ENCODE measurements around the gene DPM3. TPM values are rescaled to one million over a fixed set of nuclear protein-coding genes. Genes with fewer than 3 reads are reported as not detected.
A peak's percentile ranks its signal among the peaks of the same experiment; 100 is the strongest.
"Not testable (repeated sequence)": the region's sequence is repeated elsewhere in the genome, so short reads cannot be mapped to it uniquely, and the experiment has no call there.

The DPM3 gene
- total RNA-seq, 1 donor from 2014 or later, result 71.1 TPM

DNA sequence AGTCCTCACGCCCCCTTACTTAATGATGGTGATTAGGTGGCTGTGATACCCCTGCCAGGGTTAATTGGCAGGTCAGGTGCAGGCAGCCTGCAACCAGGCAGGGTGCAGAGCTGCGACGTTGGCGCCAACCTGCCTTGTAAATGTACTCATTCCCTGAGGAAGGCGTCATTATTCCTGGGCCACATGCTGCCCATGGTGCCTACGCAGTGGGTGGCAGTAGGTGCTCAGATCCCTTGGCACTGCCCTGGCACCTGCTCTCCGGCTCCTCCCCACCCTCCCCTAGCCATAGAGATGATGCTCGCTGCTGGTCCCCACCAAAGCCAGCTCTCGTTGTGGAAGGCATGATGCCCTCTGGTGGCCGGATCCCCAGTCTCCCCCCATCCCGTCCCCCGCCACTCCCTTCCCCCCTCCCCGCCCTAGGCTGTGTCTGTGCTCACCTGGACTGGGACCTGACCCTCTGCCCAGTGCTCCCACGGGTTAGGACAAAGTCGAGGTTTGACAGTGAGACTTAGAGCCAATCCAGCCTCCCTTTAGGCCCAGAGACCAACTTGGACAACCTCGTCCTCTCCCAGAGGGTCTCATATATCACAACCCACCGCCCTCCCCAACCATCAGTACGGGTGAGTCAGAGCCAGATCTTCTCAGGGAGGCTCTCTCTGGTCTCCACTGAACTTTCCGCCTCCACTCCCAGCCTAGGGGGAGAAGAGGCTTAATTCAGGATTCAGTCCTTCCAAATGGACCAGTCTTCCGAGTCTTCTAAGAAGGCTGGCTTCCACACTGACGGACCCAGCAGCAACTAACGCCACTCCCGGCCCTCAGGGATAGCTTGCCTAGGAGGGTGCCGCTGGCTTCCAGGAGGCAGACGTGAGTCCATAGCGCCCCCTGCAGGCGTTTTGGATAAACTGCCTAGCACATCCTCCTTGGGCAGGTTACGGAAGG is 27.1 kb upstream of the DPM3 start:
- peak overlapping the region; percentile 11 for H3K4me3 ChIP-seq
- peaks cover 21% of the 10 kb centered on the region for H3K4me1 ChIP-seq
- H3K27me3 ChIP-seq, result no peaks in the 10 kb centered on the region
- no peaks in the 10 kb centered on the region for H3K9me3 ChIP-seq
- peak; percentile 93 for DNase-seq
- H3K27ac ChIP-seq, result peak overlapping the region; percentile 75
- TF ChIP-seq, protein P1, sequence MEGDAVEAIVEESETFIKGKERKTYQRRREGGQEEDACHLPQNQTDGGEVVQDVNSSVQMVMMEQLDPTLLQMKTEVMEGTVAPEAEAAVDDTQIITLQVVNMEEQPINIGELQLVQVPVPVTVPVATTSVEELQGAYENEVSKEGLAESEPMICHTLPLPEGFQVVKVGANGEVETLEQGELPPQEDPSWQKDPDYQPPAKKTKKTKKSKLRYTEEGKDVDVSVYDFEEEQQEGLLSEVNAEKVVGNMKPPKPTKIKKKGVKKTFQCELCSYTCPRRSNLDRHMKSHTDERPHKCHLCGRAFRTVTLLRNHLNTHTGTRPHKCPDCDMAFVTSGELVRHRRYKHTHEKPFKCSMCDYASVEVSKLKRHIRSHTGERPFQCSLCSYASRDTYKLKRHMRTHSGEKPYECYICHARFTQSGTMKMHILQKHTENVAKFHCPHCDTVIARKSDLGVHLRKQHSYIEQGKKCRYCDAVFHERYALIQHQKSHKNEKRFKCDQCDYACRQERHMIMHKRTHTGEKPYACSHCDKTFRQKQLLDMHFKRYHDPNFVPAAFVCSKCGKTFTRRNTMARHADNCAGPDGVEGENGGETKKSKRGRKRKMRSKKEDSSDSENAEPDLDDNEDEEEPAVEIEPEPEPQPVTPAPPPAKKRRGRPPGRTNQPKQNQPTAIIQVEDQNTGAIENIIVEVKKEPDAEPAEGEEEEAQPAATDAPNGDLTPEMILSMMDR (IDR thresholded peaks at IDR 0.05), result peak; percentile 86
- ATAC-seq, result peak; percentile 92
- intact Hi-C loops (cut with DNase I), result loop anchor here (5.0 kb wide), 1 partner anchor 75 kb away; no protein-coding TSS in a partner anchor
- peaks cover 30% of the 10 kb centered on the region for H3K36me3 ChIP-seq

DNA sequence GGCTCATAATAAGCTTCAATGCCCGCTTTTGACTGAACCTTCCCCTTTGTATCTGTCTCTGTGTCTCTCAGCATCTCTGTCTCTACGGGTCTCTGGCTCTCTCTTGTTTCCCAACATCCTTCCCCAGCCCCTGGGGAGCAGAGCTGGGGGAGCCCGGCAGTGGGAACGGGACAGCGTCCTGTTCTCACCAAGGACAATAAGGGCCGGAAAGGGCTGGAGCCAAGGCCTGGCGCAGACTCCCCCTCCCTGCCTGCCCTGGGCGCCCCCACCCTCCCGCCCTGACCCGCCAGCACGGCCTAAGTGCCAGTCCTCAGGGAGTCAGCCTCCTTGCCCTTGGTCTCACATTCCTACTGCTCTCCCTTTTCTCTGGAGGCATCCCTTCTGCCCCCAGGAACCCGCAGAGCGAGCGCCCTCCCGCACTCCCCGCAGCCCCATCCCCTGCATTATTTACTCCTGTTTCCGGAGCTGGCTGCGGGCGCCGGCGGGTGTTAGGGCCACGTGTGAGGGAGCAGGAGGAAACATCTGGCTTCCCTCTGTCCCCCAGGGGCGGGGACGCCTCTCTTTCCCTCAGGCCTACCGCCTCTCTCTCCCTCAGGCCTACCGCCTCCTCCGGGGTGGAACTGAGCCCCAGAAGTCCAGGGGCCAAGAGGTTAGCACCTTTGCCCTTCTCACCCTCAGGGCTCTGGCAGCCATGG is 26.3 kb upstream of the DPM3 start:
- no peaks in the 10 kb centered on the region for H3K9me3 ChIP-seq
- peaks cover 30% of the 10 kb centered on the region for H3K36me3 ChIP-seq
- TF ChIP-seq, protein P1 (IDR thresholded peaks at IDR 0.05), result no peak
- ATAC-seq, result peak; percentile 42
- H3K27ac ChIP-seq, result peak overlapping the region; percentile 75
- H3K4me3 ChIP-seq, result no peak overlapping the region
- peak; percentile 70 for DNase-seq
- H3K27me3 ChIP-seq, result no peaks in the 10 kb centered on the region
- intact Hi-C loops (cut with DNase I), result loop anchor here (5.0 kb wide), 1 partner anchor 74 kb away; no protein-coding TSS in a partner anchor
- H3K4me1 ChIP-seq, result peaks cover 17% of the 10 kb centered on the region

DNA sequence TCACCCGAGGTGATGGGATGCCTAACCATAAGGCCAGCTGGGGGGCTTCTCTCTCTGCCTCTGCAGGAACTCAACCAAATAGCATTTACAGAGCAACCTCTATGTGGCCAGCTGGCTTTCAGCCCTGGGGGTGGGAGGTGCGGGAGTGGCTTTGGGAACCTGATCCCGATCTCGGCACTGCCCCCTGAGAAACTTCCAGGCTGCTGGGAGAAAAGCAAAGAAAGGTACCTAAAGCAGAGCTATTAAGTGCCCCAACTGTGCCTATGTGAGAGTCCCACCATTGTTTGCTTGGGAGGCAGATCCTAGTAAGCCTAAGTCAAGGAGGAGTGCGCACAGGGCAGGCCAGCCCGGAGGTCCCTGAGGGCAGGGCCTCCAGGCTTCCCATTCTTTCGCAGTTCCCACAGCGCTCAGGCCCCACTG is 25.7 kb upstream of the DPM3 start:
- Histone ChIP-seq H3K36me3 (peaks cover 26% of the 10 kb centered on the region), H3K4me1 (peaks cover 17% of the 10 kb centered on the region), H3K27ac (peak overlapping the region; percentile 75), H3K9me3 (no peaks in the 10 kb centered on the region), H3K27me3 (no peaks in the 10 kb centered on the region), H3K4me3 (no peak overlapping the region)
- ATAC-seq, result no peak
- DNase-seq, result peak; percentile 54
- intact Hi-C loops (cut with DNase I), result loop anchor here (5.0 kb wide), 1 partner anchor 74 kb away; no protein-coding TSS in a partner anchor
- TF ChIP-seq, protein P1 (IDR thresholded peaks at IDR 0.05), result no peak

DNA sequence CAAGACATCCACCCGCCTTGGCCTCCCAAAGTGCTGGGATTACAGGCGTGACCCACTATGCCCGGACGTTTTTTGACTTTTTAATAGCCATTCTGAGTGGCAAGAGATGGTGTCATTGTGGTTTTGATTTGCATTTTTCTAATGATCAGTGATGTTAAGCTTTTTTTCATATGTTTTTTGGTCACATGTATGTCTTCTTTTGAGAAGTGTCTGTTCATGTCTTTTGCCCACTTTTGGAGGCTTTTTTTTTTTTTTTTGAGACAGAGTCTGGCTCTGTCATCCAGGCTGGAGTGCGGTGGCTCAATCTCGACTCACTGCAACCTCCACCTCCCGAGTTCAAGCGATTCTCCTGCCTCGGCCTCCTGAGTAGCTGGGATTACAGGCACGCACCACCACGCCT is 24.3 kb upstream of the DPM3 start:
- not testable (repeated sequence) for ATAC-seq, H3K27me3 ChIP-seq, H3K4me3 ChIP-seq, H3K9me3 ChIP-seq, DNase-seq, H3K27ac ChIP-seq
- Histone ChIP-seq H3K36me3 (peaks cover 11% of the 10 kb centered on the region), H3K4me1 (peaks cover 17% of the 10 kb centered on the region)
- intact Hi-C loops (cut with DNase I), result loop anchor here (5.0 kb wide), 1 partner anchor 72 kb away; no protein-coding TSS in a partner anchor

DNA sequence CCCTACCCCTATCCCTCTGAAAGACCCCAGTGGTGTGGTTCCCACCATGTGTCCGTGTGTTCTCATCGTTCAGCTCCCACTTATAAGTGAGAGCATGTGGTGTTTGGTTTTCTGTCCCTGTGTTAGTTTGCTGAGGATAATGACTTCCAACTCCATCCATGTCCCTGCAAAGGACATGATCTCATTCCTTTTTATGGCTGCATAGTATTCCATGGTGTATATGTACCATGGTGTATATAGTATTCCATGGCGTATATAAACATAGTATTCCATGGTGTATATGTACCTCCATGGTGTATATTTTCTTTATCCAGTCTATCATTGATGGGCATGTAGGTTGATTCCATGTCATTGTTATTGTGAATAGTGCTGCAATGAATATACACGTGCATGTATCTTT is 23.5 kb upstream of the DPM3 start:
- H3K9me3 ChIP-seq; DNase-seq; H3K27me3 ChIP-seq; intact Hi-C loops (cut with DNase I); H3K4me3 ChIP-seq; H3K27ac ChIP-seq; H3K36me3 ChIP-seq; ATAC-seq: not testable (repeated sequence)
- peaks cover 17% of the 10 kb centered on the region for H3K4me1 ChIP-seq

DNA sequence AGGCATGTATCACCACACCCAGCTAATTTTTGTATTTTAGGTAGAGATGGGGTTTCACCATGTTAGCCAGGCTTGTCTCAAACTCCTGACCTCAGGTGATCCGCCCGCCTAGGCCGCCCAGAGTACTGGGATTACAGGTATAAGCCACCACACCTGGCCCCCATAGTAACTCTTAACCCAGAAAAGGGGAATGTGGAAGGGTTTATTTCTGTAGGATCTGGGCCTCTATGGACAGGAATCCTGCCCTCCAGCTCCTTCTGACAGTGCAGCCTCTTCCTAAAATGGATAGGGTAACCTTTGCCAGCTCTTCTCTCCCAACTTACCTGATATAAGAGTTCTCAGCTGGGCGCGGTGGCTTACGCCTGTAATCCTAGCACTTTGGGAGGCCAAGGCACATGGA is 22.3 kb upstream of the DPM3 start:
- ATAC-seq; intact Hi-C loops (cut with DNase I); H3K9me3 ChIP-seq; H3K27me3 ChIP-seq; H3K36me3 ChIP-seq; DNase-seq; H3K4me3 ChIP-seq; H3K27ac ChIP-seq: not testable (repeated sequence)
- peaks cover 14% of the 10 kb centered on the region for H3K4me1 ChIP-seq

DNA sequence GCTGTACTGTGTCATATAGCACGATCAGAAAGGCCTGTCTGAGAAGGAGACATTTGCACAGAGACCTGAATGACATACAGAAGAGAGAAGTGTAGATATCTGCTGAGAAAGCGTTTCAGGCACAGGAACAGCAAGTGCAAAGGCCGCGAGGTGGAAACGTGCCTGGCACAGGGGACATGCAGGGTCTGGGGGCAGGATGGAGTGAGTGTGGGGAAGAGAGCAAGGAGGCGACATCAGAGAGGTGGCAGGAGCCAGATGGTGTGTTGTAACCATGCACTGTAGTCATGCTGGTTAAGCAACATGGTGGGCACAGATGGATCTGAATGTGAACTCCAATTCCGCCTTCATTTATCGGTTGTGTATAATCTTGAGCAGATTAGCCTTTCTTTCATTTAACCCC is 19.8 kb upstream of the DPM3 start:
- Histone ChIP-seq H3K36me3 (no peaks in the 10 kb centered on the region), H3K9me3 (no peaks in the 10 kb centered on the region), H3K27ac (no peak overlapping the region), H3K4me3 (no peak overlapping the region), H3K27me3 (no peaks in the 10 kb centered on the region), H3K4me1 (no peaks in the 10 kb centered on the region)
- TF ChIP-seq, protein P1 (IDR thresholded peaks at IDR 0.05), result no peak
- ATAC-seq (no peak), DNase-seq (peak; percentile 35)
- intact Hi-C loops (cut with DNase I), result no loop called here

All from upper lobe of right lung (tissue), 1 donor.